ENCODE results near the gene HNRNPA2B1.
"Not testable (repeated sequence)": the region's sequence is repeated elsewhere in the genome, so short reads cannot be mapped to it uniquely, and the experiment has no call there.

HNRNPA2B1 gene

DNA sequence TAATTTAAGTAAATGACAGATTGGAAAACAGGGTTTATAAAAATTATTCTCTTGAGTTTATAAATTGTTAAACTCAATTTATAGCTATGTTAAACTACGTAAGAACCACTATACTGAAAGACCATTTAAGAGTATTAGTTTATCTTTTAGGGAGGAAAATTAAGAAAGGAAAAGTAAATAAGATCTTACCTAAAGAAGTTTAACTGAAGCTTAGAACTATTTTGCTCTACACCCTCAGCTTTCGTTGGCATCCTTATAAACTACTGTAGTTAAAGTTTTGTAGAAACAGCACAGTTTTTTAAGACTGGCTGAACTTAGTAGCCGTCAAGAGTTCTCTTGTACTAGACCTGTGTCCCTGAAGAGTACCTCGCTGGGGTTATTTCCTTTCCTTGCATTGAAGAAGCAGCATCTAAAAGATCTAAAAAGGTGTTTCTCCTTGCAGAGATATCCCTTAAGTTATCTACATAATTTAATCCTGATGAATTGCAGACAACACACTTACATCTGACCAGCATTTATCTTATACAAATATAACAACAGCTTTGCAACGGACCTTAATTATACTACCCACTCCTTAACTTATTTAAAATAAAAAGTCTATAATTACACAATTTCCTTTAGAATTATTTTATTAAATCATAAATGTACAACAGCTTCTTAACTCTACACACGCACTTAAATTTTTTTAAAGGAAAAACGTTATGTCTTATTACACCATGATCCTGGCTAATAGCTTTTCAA lies 9.1 kb downstream of the HNRNPA2B1 start:
- H3K27ac Mint-ChIP-seq: peak overlapping the region; percentile 88
- peaks cover 3% of the 10 kb centered on the region for H3K9me3 Mint-ChIP-seq
- peak overlapping the region; percentile 83 for H3K4me3 Mint-ChIP-seq
- H3K27me3 Mint-ChIP-seq: no peaks in the 10 kb centered on the region
- peaks cover 97% of the 10 kb centered on the region for H3K4me1 Mint-ChIP-seq
- peaks cover 62% of the 10 kb centered on the region for H3K36me3 Mint-ChIP-seq

- H3K4me1 Mint-ChIP-seq: peaks cover 94% of the 10 kb centered on the region
- peaks cover 7% of the 10 kb centered on the region for H3K9me3 Mint-ChIP-seq
- H3K27me3 Mint-ChIP-seq: no peaks in the 10 kb centered on the region
- peak overlapping the region; percentile 72 for H3K27ac Mint-ChIP-seq
- H3K36me3 Mint-ChIP-seq: peaks cover 58% of the 10 kb centered on the region
- peak overlapping the region; percentile 33 for H3K4me3 Mint-ChIP-seq
Observed at GRCh38 chr7:26190417-26190869, 10.1 kb downstream of the HNRNPA2B1 start.

DNA sequence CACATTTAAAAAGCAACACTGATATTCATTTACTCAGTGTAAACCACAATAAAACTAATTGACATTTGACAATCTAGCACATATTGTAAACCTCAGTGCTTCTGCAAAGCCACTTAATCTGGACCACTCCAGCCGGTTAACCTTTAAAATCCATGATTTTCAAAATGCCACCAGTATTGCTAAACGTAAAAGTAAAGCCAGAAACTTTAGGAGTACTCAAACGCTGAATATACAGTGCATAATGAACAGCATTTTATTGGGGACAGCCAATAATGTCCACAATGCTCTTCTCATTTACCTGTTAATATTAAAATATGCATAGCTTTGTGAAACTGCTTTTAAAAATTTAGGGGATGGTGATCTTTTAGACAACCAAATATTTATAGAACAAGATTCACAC lies 10.8 kb downstream of the HNRNPA2B1 start:
- peaks cover 60% of the 10 kb centered on the region for H3K36me3 Mint-ChIP-seq
- H3K27me3 Mint-ChIP-seq: no peaks in the 10 kb centered on the region
- peak overlapping the region; percentile 8 for H3K27ac Mint-ChIP-seq
- H3K4me3 Mint-ChIP-seq: no peak overlapping the region
- peaks cover 98% of the 10 kb centered on the region for H3K4me1 Mint-ChIP-seq
- H3K9me3 Mint-ChIP-seq: peaks cover 15% of the 10 kb centered on the region

DNA sequence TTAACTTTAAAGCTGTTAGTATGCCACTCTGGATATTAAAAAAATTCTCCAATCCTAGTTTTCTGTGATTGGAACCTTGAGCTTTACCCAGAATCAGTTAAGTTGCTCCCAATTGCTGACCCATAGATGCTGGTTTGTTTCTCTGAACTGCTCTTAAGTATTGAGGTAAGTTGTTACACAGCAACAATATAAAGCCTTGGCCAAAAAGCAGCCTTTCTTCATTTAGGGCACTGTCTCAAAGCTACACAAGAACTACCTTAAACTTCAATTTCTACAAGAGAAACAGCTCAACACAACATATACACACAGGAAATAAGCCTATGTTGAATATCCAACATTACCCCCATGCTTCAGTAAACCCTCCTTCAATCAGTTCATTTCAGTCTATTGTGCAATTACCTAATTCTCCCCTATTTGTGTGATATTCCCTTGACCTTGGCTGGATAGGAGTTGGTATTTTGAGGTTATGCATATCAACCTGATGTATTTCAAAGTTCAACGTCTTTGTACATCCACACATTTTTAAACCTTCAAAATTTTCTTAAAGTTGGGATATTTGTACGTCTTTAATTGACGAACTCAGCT lies 11.5 kb downstream of the HNRNPA2B1 start:
- Mint-ChIP-seq H3K9me3 (peaks cover 18% of the 10 kb centered on the region), H3K27me3 (no peaks in the 10 kb centered on the region), H3K27ac (peak overlapping the region; percentile 88), H3K4me3 (no peak overlapping the region), H3K4me1 (peaks cover 98% of the 10 kb centered on the region), H3K36me3 (peaks cover 60% of the 10 kb centered on the region)

DNA sequence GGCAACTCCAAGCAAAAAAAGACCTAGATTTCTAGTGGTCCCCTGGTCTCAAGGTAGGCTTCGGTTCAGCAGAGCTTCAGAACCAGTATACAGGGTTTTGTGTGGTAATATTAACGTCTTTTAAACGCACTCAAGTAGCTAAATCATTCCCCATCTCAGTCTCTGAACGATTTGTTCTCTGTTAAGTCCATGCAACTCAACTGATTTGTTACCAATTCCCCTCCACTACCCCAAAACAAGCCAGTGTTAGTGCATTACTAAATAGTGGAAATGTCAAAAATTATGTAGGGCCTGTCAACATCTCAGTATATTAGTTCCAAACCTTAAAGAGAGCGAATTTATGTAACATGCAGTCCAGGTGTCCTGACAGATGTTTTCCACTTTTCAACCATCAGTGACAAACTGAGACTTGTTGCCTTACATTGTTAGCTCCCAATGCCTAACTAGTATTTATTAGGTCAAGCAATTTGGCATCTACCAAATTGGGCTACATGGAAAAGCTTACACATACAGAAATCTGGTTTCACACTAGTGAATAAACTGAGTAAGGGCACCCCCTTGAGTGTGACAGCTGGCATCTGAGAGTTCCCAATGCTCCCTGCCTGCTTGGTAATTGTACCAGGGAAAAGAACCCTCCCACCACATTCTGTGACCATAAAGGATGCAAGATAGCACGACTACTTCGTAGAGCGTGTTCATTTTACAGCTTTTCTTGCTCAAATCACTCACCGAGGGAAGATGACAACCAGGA lies 12.2 kb downstream of the HNRNPA2B1 start:
- H3K4me1 Mint-ChIP-seq: peaks cover 97% of the 10 kb centered on the region
- H3K4me3 Mint-ChIP-seq: peak overlapping the region; percentile 53
- peaks cover 18% of the 10 kb centered on the region for H3K9me3 Mint-ChIP-seq
- H3K27me3 Mint-ChIP-seq: no peaks in the 10 kb centered on the region
- peaks cover 58% of the 10 kb centered on the region for H3K36me3 Mint-ChIP-seq
- H3K27ac Mint-ChIP-seq: peak overlapping the region; percentile 88

- H3K4me3 Mint-ChIP-seq: peak overlapping the region; percentile 55
Observed at GRCh38 chr7:26187380-26188205, 13.0 kb downstream of the HNRNPA2B1 start.

DNA sequence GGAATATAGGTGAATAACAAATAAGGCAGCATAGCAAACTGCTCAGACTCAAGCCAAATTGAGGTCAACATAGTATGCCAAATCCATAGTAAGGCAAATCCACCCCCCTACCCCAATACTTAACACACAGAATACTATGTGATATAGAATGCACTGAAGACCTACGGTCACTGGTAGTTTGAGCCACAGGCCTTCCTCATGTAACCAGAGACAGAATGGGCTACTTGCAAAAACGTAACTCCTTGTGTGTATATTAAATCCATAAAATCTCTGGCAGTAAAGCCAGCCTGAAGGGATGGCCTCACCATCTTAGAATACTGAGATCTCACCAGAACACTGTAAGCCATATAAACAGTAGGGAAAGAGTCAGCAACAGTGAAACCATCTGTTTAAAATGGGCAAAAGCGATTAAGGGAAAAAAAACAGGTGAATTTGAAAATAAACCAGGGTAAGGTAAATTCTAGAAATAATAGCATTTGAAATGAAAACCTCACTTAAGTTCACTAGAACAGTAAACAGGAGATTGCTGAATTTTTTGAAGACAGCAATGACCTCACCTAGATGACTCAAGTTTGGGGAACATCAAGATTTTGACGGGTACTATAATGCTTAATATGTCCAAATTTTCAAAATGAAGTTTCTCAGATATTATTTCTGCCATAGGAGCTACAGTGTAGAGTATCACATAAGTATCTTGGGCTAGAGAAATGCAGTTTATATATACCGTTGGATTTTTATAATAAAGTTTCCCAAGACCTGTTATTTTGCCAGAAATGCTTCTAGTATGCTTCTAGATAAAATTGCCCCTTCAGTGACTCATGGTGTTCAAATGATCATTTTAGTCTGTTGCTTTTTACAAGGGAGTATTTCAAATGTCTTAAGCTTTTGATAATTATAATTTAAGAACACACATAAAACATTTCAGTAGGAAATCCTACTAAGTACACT lies 13.9 kb downstream of the HNRNPA2B1 start:
- Mint-ChIP-seq H3K27ac (peak overlapping the region; percentile 85), H3K4me3 (peak overlapping the region; percentile 55), H3K4me1 (peaks cover 89% of the 10 kb centered on the region), H3K27me3 (no peaks in the 10 kb centered on the region), H3K9me3 (peaks cover 18% of the 10 kb centered on the region), H3K36me3 (peaks cover 45% of the 10 kb centered on the region)

More at GRCh38 chr7:26187380-26188205, 13.0 kb downstream of the HNRNPA2B1 start:
- peak overlapping the region; percentile 88 for H3K27ac Mint-ChIP-seq
- H3K4me1 Mint-ChIP-seq: peaks cover 89% of the 10 kb centered on the region
- no peaks in the 10 kb centered on the region for H3K27me3 Mint-ChIP-seq
- peaks cover 18% of the 10 kb centered on the region for H3K9me3 Mint-ChIP-seq
- peaks cover 51% of the 10 kb centered on the region for H3K36me3 Mint-ChIP-seq

DNA sequence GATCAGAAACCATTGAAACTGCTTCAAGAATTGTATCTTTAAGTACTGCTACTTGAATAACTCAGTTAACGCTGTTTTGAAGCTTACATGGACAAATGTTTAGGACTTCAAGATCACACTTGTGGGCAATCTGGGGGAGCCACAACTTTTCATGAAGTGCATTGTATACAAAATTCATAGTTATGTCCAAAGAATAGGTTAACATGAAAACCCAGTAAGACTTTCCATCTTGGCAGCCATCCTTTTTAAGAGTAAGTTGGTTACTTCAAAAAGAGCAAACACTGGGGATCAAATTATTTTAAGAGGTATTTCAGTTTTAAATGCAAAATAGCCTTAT lies 14.7 kb downstream of the HNRNPA2B1 start:
- peak overlapping the region; percentile 95 for H3K27ac Mint-ChIP-seq
- H3K4me1 Mint-ChIP-seq: peaks cover 87% of the 10 kb centered on the region
- H3K4me3 Mint-ChIP-seq: peak overlapping the region; percentile 58
- peaks cover 18% of the 10 kb centered on the region for H3K9me3 Mint-ChIP-seq
- peaks cover 42% of the 10 kb centered on the region for H3K36me3 Mint-ChIP-seq
- H3K27me3 Mint-ChIP-seq: no peaks in the 10 kb centered on the region

- Mint-ChIP-seq H3K4me1 (peaks cover 87% of the 10 kb centered on the region), H3K4me3 (peak overlapping the region; percentile 58), H3K27me3 (no peaks in the 10 kb centered on the region), H3K9me3 (peaks cover 18% of the 10 kb centered on the region), H3K36me3 (peaks cover 39% of the 10 kb centered on the region), H3K27ac (peak overlapping the region; percentile 95)
Observed at GRCh38 chr7:26185131-26185843, 15.3 kb downstream of the HNRNPA2B1 start.

- Mint-ChIP-seq H3K36me3 (peaks cover 36% of the 10 kb centered on the region), H3K9me3 (peaks cover 18% of the 10 kb centered on the region), H3K4me3 (peak overlapping the region; percentile 8)
Observed at GRCh38 chr7:26184281-26185101, 16.1 kb downstream of the HNRNPA2B1 start.

GRCh38 chr7:26183545-26184280 lies 16.8 kb downstream of the HNRNPA2B1 start:
- Mint-ChIP-seq H3K36me3 (peaks cover 30% of the 10 kb centered on the region), H3K4me1 (peaks cover 81% of the 10 kb centered on the region), H3K27ac (peak overlapping the region; percentile 95)

More at GRCh38 chr7:26184281-26185101, 16.1 kb downstream of the HNRNPA2B1 start:
- peaks cover 85% of the 10 kb centered on the region for H3K4me1 Mint-ChIP-seq
- peak overlapping the region; percentile 95 for H3K27ac Mint-ChIP-seq
- H3K27me3 Mint-ChIP-seq: not testable (repeated sequence)

GRCh38 chr7:26182706-26183105 lies 17.8 kb downstream of the HNRNPA2B1 start:
- H3K27ac Mint-ChIP-seq: peak overlapping the region; percentile 12
- H3K27me3 Mint-ChIP-seq: no peaks in the 10 kb centered on the region
- peaks cover 24% of the 10 kb centered on the region for H3K36me3 Mint-ChIP-seq
- H3K9me3 Mint-ChIP-seq: peaks cover 15% of the 10 kb centered on the region
- H3K4me3 Mint-ChIP-seq: no peak overlapping the region
- H3K4me1 Mint-ChIP-seq: peaks cover 77% of the 10 kb centered on the region

More at GRCh38 chr7:26183545-26184280, 16.8 kb downstream of the HNRNPA2B1 start:
- Mint-ChIP-seq H3K9me3 (peaks cover 18% of the 10 kb centered on the region), H3K27me3 (no peaks in the 10 kb centered on the region), H3K4me3 (no peak overlapping the region)

All from activated naive CD4-positive, alpha-beta T cell treated with anti-CD3 and anti-CD28 coated beads, Interleukin-2, amount 50 U/mL, for 24 hours (primary cell).